GM18861 (cell line): ENCODE results near the gene SWI5.
"Not testable (repeated sequence)": the region's sequence is repeated elsewhere in the genome, so short reads cannot be mapped to it uniquely, and the experiment has no call there.

ENCODE experiments used
- ATAC-seq: cut with Tn5 transposase; IDR thresholded peaks from one replicate; pipeline ENCODE4 v1.9.1; 2021; ENCODE audit not compliant: unreplicated experiment

SWI5 gene

GRCh38 chr9:128276008-128276573 is at the start of gene SWI5:
SWI5 (plus strand) TSS chr9:128276276.
- peak; percentile 91 for ATAC-seq

DNA sequence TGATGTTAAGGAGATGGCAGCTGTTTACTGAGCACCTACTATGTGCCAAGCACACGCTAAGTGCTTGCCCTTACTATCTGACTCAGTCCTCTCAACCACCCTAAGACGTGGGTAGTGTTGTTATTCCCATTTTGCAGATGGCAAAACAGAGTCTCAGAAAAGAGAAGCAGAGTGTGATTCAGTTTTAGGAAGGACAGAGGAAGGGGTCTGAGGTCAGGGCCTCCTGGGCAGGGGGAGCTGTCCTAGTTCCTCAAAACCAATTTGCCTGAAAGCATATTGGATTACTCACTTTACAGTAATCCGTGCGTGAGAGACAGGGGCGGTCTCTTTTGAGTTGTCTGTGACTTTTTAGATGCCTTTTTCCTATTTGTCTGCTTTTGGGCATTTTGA is 49.7 kb upstream of the SWI5 start:
- no peak for ATAC-seq

GRCh38 chr9:128230897-128231296 is 45.2 kb upstream of the SWI5 start:
- ATAC-seq, result not testable (repeated sequence)

GRCh38 chr9:128231638-128232527 is 44.2 kb upstream of the SWI5 start:
- ATAC-seq, result no peak

GRCh38 chr9:128232528-128233428 is 43.3 kb upstream of the SWI5 start:
- ATAC-seq, result no peak

DNA sequence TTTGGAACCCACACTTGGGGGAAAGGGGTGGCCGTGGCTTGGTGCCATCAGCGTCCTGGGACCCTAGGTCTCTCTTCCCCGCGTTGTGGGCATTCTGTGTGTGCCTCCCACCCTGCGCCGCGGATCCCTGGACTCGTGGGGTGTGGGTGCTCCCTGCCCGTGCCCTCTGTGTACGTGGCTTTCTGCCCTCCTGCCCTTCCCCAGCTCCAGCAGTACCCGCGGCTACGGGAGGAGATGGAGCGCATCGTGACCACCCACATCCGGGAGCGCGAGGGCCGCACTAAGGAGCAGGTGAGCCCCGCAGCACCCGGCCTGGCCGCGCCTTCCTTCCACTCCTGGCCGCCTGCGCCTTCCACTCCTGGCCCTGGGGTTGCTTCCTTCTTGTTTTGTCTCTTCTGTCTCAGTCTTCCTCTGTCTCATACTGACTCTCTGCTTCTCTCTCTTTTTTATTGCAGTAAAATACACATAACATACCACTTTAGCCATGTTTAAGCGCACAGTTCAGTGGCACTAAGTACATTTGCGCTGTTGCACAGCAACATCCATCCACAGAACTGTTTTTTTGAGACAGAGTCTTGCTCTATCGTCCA is 42.2 kb upstream of the SWI5 start:
- no peak for ATAC-seq

DNA sequence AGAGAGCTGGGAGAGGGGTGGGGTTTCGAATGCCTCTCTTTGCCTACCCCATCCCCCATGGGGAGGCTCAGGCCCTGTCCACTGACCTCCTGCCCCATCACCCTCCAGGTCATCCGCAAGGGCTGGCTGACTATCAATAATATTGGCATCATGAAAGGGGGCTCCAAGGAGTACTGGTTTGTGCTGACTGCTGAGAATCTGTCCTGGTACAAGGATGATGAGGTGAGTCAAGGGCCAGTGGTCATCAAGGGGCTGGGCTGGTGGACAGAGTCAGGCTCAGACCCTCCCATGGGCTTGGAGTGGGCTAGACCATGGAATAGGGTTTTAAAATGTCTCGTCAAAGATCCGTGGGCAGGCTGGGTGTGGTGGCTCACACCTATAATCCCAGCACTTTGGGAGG is 34.0 kb upstream of the SWI5 start:
- ATAC-seq, result no peak

DNA sequence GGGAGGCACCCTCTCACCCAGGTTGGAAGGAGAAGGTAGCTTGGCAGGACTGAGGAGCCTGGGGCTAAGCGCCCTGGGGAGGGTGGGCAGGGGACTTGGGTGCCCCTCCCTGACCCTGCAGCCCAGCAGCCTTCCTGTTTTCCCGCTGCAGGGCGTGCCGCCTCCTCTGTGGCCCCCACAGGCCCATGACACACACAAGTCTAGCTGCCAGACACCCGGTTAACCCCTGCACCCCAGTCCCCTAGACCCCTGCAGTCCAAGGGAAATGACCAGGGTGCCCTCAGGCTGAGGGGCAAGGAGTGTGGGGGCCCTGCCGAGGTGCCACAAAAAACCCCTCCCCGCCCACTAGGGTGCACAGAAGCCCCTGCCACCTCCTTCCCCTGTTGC is 33.3 kb upstream of the SWI5 start:
- no peak for ATAC-seq

DNA sequence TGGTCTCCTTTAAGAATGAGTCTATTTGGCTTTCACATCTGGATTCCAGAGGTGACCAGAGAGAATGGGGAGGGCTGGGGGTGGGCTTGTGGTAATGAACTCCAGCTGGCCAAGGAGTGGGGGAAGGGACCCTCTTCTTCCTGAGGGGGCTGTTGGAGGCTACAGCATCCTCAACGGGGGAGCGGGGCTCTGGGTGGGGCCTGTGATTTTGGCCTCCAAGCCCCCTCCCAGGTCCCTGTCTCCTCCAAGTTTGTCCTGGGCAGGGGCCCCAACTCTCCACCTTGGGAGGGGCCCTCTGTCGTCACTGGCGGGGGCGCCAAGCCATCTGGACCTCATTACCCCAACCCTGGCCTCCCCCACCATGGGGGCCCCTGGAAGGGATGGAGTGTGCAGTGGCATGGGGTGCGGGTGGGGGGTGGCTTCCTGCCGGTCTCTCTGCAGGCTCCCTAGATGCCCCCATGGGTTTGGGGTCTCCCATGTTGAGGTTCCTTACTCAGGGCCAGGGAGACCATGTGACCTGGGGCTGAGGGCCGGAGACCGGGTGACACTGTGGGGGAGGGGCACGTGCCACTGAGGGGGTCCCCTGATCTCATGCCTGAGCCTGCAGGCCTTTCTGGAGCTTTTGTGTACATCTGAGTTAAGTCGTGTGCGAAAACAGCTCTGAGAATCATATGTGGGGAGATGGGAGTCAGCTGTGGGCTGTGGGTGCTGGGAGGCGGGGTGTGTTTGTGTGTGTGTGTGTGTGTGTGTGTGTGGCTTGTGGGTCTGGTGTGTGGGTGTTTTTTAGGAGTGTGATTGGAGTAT is 32.7 kb upstream of the SWI5 start:
- no peak for ATAC-seq

DNA sequence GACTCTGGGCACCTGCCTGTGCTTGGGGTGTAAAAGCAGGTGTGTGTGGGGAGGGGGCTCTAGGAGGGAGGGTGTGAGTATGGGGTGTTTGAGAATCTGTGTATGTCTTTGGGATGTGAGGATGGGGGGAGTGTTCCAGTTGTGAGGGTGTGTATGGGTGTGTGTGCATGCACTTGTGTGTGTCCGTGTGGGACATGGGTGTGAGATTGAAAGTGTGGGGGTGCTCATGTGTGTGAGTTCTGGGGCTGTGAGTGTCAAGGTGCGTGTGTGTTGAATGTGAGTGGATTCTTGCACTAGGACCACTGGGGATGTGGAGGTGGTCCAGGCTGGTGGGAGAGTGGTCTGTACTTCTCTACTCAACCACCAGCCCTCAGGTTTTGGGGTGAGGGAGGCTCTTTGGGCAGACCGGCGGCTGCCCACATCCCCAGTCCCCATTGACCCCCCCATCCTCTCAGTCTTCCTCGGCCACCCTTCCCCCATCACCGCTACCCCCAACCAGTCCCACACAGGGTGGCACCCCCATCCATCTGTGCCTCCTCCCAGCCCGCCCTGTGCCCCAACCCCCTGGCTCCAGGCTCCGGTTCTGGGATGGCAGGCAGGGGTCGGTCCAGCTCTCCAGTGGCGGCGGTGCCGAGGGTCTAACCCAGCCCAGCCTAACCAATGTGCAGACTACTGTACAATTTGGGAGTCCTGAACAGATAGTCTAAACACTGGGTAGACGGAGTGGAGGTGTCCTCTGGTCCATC is 31.8 kb upstream of the SWI5 start:
- no peak for ATAC-seq

DNA sequence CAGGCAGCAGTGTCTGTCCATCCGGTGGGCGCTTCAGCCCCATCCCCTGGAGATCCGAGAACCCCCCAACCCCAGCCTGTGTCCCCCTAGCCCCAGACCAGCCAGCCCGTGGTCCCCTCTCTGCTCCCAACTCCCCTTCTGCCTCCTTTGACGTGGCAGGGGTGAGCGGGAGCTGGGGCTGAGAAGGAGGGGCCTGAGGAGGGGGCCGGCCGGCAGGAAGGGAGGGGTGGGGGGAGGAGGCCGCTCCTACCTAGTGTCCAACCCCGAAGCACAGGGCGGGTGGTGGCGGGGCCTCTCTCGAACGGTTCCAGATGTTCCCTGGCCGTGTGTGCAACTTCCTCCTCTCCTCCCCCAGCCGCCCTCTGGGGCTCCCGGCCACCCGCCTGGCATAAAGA is 31.2 kb upstream of the SWI5 start:
- ATAC-seq, result no peak

DNA sequence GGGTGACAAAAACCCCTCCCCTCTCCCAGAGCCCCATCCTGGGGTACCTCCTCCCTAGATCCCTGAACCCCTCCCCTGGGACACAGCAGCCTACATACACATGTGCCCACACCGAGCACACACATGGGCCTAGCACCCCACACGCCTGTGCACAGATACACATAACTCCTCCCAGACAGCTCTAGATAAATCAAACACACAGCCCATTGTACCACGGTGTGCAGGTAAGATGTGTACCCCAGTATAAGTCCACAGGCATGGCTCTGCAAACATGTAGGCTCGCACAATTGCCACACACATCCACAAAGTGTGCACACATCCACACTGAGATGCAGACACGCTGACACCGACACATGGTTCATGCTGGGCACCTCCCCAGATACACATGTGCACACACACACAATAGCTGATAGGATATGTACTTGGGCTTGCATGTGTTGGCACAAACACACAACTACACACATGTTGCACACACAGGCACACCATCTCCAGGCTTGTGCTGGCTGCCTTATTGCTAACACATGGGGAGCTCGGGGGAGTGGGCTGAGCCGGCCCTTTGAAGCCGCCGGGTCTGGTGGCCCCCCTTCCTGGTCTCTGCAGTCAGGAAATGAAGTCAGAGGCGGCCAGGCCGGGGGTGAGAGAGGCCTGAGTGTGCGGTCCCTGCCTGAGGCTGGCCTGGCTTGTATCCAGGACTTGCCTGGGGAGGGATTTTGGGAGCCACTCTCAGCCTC is 30.5 kb upstream of the SWI5 start:
- no peak for ATAC-seq

GRCh38 chr9:128246471-128246870 is 29.6 kb upstream of the SWI5 start:
- ATAC-seq, result no peak

- ATAC-seq, result no peak
Measured at GRCh38 chr9:128247226-128247803, 28.8 kb upstream of the SWI5 start.

DNA sequence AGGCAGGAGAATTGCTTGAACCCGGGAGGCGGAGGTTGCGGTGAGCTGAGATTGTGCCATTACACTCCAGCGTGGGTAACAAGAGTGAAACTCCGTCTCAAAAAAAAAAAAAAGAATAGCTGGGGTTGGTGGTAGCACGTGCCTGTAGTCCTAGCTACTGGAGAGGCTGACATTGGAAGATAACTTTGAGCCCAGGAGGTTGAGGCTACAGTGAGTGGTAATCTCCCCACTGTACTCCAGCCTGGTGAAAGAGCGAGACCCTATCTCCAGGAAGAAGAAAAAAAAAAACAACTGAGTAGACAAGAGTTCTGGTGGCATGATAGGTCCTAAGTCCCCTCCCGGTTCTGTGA is 26.5 kb upstream of the SWI5 start:
- ATAC-seq, result no peak

- ATAC-seq, result peak; percentile 72
Measured at GRCh38 chr9:128249908-128250838, 25.9 kb upstream of the SWI5 start.

GRCh38 chr9:128250839-128251731 is 25.0 kb upstream of the SWI5 start:
- ATAC-seq, result no peak
